ENCODE measurements around the gene VSIG2.

The VSIG2 gene, protein sequence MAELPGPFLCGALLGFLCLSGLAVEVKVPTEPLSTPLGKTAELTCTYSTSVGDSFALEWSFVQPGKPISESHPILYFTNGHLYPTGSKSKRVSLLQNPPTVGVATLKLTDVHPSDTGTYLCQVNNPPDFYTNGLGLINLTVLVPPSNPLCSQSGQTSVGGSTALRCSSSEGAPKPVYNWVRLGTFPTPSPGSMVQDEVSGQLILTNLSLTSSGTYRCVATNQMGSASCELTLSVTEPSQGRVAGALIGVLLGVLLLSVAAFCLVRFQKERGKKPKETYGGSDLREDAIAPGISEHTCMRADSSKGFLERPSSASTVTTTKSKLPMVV

DNA sequence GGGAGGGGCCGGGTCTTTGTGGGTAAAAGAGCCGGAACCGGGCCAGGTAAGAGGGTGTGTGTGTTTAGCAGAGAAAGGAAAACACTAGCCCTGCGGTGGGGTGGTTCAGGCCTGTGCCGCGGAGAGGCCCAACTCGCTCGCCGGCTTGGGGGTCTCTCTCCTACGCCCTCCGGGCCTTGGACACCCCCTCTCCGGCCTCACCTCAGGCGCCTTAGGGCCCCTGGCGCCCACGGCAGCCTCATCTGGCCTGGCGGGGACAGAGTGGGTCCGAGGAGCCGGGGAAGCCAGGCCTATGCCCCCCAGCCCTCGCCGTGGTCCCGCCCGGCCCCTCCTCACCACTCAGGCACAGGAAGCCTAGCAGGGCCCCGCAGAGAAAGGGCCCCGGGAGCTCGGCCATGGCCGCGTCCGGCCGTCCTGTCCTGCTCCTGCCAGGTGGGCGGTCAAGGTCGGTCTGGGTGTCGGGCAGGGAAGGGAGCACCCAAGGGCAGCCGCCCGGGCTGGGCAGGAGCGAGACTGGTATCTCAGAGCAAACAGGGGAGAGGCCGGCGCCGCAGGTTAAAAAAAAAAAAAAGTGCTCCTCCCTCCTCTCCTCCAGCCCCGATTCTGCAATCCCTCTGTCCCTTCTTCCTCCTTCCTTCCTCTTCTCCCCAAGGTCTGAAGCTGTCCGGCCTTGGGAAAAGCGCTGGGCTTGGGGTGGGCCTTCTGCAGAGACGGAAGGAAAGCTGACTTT is at the start of gene VSIG2:
TSS of gene VSIG2 (minus strand) at position 515 of the 730 bp plus-strand sequence. CDS start at position 397, 118 bp downstream.
- no peak for DNase-seq (ENCODE audit: low read depth)
- TF ChIP-seq, protein P1, sequence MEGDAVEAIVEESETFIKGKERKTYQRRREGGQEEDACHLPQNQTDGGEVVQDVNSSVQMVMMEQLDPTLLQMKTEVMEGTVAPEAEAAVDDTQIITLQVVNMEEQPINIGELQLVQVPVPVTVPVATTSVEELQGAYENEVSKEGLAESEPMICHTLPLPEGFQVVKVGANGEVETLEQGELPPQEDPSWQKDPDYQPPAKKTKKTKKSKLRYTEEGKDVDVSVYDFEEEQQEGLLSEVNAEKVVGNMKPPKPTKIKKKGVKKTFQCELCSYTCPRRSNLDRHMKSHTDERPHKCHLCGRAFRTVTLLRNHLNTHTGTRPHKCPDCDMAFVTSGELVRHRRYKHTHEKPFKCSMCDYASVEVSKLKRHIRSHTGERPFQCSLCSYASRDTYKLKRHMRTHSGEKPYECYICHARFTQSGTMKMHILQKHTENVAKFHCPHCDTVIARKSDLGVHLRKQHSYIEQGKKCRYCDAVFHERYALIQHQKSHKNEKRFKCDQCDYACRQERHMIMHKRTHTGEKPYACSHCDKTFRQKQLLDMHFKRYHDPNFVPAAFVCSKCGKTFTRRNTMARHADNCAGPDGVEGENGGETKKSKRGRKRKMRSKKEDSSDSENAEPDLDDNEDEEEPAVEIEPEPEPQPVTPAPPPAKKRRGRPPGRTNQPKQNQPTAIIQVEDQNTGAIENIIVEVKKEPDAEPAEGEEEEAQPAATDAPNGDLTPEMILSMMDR (IDR thresholded peaks at IDR 0.05; ENCODE audit: low read depth, low read length, missing control alignments) = no peak
- H3K4me3 ChIP-seq (ENCODE audit: low read depth, low read length) = no peak within 1 kb of the TSS

DNA sequence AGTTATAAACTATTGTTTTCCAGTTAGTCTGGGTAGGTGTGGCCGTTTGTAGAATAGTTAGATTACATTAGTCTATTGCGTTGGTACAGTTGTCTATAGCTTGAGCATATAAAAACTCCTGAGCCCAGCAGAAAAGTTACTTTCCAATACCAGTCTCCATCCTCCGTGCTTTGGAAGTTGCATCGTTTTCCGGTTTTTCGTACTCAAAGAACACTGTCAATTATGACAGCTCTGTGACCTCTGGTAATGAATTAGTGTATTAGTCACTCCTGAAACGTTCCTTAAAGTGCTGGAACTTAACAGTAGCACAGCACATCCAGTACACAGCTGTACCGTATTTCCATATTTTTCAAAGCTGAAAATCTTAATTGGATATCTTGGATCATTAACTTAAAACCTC is 49.0 kb upstream of the VSIG2 start:
- TF ChIP-seq, protein P1 (IDR thresholded peaks at IDR 0.05; ENCODE audit: low read depth, low read length, missing control alignments) = no peak
- peak overlapping the region; percentile 79 for H3K4me3 ChIP-seq (ENCODE audit: low read depth, low read length)
- no peak for DNase-seq (ENCODE audit: low read depth)

DNA sequence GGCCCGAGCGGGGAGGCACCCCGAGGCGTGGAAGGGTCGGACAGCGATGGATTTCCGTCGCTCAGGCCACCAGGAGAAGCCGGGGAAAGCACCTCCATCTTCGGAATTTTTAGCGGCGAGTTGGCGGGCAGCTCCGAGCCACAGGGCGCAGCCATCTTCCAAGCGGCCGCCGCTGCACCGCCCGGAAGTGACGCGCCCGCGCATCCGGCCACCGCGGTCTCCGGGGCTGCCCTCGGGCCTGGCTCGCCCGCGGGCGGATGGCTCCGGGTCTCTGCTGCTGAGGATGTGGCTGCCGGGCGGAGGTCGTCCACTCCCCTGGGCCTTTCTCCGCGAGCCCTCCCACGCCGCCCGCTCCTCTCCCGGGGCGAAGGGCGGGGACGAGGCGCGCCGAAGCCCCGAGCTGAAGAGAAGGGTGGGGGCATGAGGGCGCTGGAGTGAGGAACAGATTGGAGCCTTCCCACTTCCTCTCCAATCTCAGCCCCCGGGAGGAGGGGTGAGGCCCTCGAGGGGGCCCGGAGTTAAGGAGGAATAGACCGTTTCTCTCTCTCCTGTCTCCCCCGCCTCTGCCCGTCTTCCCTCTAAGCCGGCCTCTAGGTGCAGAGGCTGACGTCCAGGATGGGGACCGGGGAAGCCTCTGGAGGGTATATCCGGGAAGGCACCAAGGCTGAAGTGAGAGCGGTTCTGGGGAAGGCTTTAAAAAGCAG is 48.3 kb upstream of the VSIG2 start, which contains the start of gene MSANTD2:
TSS of gene MSANTD2 (minus strand) at position 181 of the 704 bp plus-strand sequence. CDS start at position 155, 26 bp downstream.
- DNase-seq (ENCODE audit: low read depth) = no peak
- TF ChIP-seq, protein P1 (IDR thresholded peaks at IDR 0.05; ENCODE audit: low read depth, low read length, missing control alignments) = no peak
- peak within 1 kb of the TSS; percentile 79 for H3K4me3 ChIP-seq (ENCODE audit: low read depth, low read length)

DNA sequence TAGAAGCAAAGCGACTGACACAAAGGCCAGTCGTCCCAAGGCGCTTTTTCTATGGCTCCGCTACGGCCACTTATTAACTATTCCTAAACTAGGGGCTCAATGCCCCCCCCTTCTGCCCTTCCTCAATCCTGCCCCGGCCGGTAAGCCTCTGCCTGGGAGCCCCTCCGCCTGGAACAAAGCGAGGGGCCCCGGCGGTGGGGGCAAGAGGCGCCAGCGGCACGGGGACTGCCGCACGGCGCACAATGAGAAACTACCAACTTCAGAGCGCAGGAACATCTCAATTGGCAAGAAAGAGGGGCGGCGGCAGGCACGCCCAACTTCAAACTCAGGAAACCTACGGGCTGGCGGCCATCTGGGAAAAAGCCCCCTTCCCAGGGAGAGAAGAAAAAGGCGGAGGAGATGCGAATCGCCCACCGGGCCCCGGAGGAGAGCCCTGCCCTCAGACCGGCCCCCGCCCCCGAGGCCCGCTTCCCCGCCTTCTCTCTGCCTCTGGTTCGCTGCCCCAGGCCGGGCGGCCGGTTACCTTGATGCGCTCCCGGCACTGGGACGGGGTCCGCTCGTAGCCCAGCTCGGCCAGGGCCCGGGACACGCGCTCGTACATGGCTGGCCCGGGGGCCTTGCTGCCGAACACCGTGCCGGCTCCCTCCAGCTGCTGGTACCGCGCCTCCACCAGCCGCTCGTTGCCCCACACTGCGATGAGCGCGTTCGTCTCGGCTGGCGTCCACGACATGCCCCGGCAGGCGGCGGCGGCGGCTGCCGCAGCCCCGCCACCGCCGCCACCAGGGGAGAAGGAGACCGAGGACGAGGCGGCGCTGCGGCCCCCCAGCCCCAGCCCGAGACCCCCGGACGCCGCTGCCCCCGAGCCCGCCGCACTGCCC is 47.5 kb upstream of the VSIG2 start:
- TF ChIP-seq, protein P1 (IDR thresholded peaks at IDR 0.05; ENCODE audit: low read depth, low read length, missing control alignments) = no peak
- DNase-seq (ENCODE audit: low read depth) = no peak
- peak overlapping the region; percentile 79 for H3K4me3 ChIP-seq (ENCODE audit: low read depth, low read length)

DNA sequence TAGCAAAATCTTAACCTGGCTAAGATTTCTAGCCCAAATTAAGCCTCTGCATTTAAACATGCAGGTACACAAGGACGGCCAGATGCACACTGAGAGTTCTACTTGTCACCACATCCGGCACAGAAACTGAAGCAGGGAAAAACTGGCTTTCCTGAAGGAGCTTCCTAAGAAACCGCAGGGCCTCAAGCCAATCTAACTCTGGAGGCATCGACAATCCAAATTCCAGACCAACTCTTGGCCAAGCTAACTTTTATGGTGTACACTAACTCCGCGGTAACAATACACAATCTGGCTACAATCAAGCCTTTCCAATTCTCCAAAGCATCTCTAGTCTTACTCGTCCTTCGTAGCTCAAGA is 46.9 kb upstream of the VSIG2 start:
- no peak for DNase-seq (ENCODE audit: low read depth)
- TF ChIP-seq, protein P1 (IDR thresholded peaks at IDR 0.05; ENCODE audit: low read depth, low read length, missing control alignments) = no peak
- peak overlapping the region; percentile 79 for H3K4me3 ChIP-seq (ENCODE audit: low read depth, low read length)

DNA sequence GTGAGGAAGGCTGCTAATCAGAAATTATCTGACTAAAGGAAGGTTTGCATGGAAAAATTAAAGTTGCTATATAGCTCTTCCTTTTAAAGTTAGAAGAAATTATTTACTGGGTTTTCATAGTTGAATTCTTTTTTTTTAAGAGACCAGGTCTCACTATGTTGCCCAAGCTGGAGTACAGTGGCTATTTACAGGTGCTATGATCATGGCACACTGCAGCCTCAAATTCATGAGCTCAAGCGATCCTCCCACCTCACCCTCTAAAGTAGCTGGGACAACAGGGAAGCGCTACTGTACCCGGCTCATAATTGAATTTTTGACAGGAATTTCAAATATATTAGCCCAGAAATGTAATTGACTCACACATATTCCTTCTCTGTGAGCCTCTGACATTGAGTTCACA is 44.3 kb upstream of the VSIG2 start:
- H3K4me3 ChIP-seq (ENCODE audit: low read depth, low read length) = no peak overlapping the region
- DNase-seq (ENCODE audit: low read depth) = no peak
- TF ChIP-seq, protein P1 (IDR thresholded peaks at IDR 0.05; ENCODE audit: low read depth, low read length, missing control alignments) = no peak

Data from GM12864 (cell line).